Lower leg skin (tissue), 4 donors: Measurements from ENCODE around the gene C12orf43. TPM values are rescaled to one million over a fixed set of nuclear protein-coding genes. Genes with fewer than 3 reads are reported as not detected.
A peak's percentile ranks its signal among the peaks of the same experiment; 100 is the strongest.

Experiments
- DNase-seq, 2 donors: peaks; one replicate each; pipeline ENCODE4 v3.0.0-alpha.2; 2019; ENCODE audit warnings: low spot score in 2 of 2
- H3K4me3 ChIP-seq: fragments of 200-600 bp; sonication (generic); 2 replicates; pipeline ENCODE4 v1.5.1; 2017; ENCODE audit warnings: mild to moderate bottlenecking, low read depth; ENCODE audit not compliant: poor library complexity, severe bottlenecking
- CTCF ChIP-seq, 3 donors: fragments of 450-650 bp; IDR thresholded peaks; one replicate each; pipeline ENCODE4 v1.5.1; 2016; ENCODE audit warnings: antibody characterized with exemption in 3 of 3, mild to moderate bottlenecking in 3 of 3, moderate library complexity in 2 of 3
- POLR2A ChIP-seq, 2 donors: fragments of 450-650 bp; IDR thresholded peaks; one replicate each; pipeline ENCODE4 v1.6.1; 2016 to 2017; ENCODE audit warnings: antibody characterized with exemption in 2 of 2, mild to moderate bottlenecking in 1 of 2, moderate library complexity in 1 of 2
- WGBS, 2 donors: methylation state at CpG; one replicate each; pipeline ENCODE4 v1.1.5; 2018; 5-methylcytosine and 5-hydroxymethylcytosine counted together
- intact Hi-C: fragments of 100-400 bp; cut with DNase I; formaldehyde crosslinking; loops from one replicate; pipeline ENCODE4 v1.15.0; 2023; ENCODE audit warnings: low total_unique reads
- total RNA-seq, 4 donors: library from RNA; depleted of rRNA; stranded (reverse); fragments of >200 nt; gene quantifications; one replicate each; pipeline ENCODE4 v1.1.0, GENCODE V29; 2016

C12orf43 gene
- total RNA-seq, 4 donors from 2014 or later: 4.3 to 8.9 (median 6.1) TPM

- no peak for DNase-seq
Observed at GRCh38 chr12:120972870-120973543, 43.3 kb downstream of the C12orf43 start.

GRCh38 chr12:120971299-120972180 lies 44.7 kb downstream of the C12orf43 start:
- peak in 1 of 2 donors; percentile 40 for DNase-seq
- intact Hi-C loops: loop anchor here (5.0 kb wide), 1 partner anchor 324 kb away; no protein-coding TSS in a partner anchor
- TF ChIP-seq CTCF (IDR thresholded peaks at IDR 0.05): no peak
- TF ChIP-seq POLR2A (IDR thresholded peaks at IDR 0.05): no peak
- 41 to 42% methylated on average over 13 of the region's 13 CpGs for WGBS, 2 donors
- no peak overlapping the region for H3K4me3 ChIP-seq

More at GRCh38 chr12:120972870-120973543, 43.3 kb downstream of the C12orf43 start:
- intact Hi-C loops: loop anchor here (5.0 kb wide), 1 partner anchor 326 kb away; no protein-coding TSS in a partner anchor
- WGBS, 2 donors: 55 to 64% methylated on average over 10 of the region's 10 CpGs
- H3K4me3 ChIP-seq: no peak overlapping the region
- no peak for TF ChIP-seq CTCF (IDR thresholded peaks at IDR 0.05)
- TF ChIP-seq POLR2A (IDR thresholded peaks at IDR 0.05): no peak

DNA sequence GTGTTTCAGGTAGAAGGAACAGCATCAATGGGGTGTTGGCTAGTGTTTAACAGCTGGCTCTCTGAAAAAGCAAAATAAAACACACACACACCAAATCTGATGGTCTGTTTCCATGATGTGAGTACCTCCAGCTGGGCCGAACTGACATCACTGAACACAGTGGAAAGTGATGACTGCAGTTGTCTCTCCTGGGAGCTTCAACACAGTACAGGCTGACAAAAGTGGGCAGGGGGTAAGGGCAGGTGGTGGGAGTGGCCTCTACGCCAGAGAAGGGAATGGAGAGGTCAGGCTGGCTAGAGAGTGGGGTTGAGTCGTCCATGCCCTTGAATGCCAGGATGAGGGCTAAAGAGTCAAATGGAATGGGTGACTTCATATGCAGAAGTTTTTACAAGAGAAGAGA lies 46.0 kb downstream of the C12orf43 start:
- intact Hi-C loops: loop anchor here (5.0 kb wide), 1 partner anchor 323 kb away; no protein-coding TSS in a partner anchor
- H3K4me3 ChIP-seq: no peak overlapping the region
- no peak for TF ChIP-seq POLR2A (IDR thresholded peaks at IDR 0.05)
- no peak for TF ChIP-seq CTCF (IDR thresholded peaks at IDR 0.05)
- WGBS, 2 donors: 73 to 80% methylated on average over 3 of the region's 3 CpGs
- DNase-seq: no peak

GRCh38 chr12:120965534-120966091 lies 50.7 kb downstream of the C12orf43 start:
- TF ChIP-seq POLR2A (IDR thresholded peaks at IDR 0.05) (no peak), CTCF (IDR thresholded peaks at IDR 0.05) (no peak)
- no peak overlapping the region for H3K4me3 ChIP-seq
- WGBS, 2 donors: 47 to 52% methylated on average over 13 of the region's 13 CpGs
- DNase-seq: no peak
- intact Hi-C loops: no loop called here

GRCh38 chr12:120964298-120964697 lies 52.0 kb downstream of the C12orf43 start:
- no peak for DNase-seq
- TF ChIP-seq POLR2A (IDR thresholded peaks at IDR 0.05): no peak
- TF ChIP-seq CTCF (IDR thresholded peaks at IDR 0.05): no peak
- no peak overlapping the region for H3K4me3 ChIP-seq
- WGBS, 2 donors: 86 to 88% methylated on average over 8 of the region's 8 CpGs
- intact Hi-C loops: no loop called here
